ENCODE data around the gene CNDP1.
"Not testable (repeated sequence)": the region's sequence is repeated elsewhere in the genome, so short reads cannot be mapped to it uniquely, and the experiment has no call there.

CNDP1 gene

DNA sequence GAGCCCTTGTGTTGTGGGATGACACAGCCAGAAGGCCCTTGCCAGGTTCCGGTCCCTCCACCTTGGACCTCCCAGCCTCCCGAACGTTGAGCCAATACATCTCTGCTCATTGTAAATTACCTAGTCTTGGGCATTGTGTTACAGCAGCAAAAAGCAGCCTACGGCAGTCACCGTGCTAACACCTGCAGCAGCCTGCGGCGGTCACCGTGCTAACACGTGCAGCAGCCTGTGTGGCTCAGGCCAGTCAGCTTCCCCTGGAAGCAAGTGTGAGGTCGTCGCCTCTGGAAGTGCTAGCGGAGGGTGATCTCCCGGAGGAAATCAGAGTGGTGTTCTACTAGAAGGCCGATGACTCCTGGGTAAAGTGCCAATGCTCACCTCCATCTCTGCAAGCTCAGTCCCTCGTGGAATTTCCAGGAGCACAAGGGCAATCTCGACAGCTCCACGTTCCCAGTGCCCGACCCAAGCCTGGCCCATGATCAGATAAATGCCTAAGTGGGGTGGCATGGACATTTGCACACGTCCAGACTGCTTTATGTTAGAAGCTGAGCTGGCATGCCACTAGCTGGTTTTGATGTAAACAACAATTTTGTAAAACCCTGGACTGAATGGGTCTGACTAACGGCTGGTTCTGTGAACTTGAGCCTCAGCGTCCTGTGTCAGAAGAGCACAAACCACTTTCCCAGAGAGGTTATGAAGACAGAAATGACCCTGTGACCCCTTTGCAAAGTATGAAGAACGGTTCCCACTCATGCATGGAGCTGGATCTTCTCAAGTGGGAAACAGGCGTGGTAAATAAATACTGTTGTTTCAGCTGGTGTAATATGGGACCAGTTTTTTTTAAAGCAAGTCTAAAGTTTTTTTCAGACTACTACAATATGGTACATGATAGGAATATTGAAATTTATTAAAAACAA lies 11.4 kb upstream of the CNDP1 start:
- FAIRE-seq: no peak

DNA sequence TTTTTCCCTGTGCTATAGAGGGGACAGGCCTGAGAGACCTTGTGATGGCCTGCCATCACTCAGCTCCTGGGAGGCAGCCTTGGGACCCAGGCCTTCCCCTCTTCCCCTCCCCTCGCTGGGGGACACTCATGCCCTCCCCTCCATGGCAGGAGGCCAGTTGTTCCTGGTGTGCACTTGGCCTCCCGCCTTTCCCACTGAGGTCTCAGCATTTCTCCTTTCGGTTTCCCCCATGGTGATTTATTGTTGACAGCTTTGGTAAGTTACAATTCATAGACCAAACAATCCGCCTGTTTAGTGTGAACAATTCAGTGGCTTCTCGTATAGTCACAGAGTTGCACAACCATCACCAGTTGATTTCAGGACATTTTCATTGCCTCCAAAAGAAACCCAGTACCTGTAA lies 10.2 kb upstream of the CNDP1 start:
- FAIRE-seq: no peak

DNA sequence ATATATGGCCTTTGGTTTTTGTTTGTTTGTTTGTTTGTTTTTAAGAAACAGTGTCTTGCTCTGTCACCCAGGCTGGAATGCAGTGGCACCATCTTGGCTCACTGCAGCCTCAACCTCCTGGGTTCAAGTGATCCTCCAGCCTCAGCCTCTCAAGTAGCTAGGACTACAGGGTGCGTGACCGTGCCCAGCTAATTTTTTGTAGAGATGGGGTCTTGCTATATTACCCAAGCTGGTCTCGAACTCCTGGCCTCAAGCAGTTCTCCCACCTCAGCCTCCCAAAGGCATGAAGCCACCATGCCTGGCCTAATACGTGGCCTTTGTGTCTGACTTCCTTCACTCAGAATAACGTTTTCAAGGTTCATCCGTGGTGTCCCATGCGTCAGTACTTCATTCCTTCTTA lies 9.4 kb upstream of the CNDP1 start:
- FAIRE-seq: not testable (repeated sequence)

DNA sequence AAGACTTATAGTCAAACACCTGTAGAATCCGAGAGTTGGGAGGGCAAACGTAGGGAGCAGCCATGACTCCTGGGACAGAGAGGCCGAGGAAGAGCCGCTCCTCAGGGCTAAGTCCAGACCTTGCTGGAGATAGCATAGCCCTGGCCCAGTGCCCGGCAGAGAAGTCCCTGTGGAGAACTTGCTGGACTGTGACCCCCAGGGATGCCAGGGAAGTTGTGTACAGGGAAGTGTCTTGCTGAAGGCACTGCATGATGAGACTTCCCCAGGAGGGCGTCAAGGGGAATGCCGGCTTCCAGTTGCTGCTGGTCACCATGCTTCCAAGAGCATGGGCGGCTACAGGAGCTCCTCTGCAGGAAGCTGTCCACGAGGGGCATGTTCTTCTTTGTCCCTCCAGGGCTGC lies 8.6 kb upstream of the CNDP1 start:
- no peak for FAIRE-seq

DNA sequence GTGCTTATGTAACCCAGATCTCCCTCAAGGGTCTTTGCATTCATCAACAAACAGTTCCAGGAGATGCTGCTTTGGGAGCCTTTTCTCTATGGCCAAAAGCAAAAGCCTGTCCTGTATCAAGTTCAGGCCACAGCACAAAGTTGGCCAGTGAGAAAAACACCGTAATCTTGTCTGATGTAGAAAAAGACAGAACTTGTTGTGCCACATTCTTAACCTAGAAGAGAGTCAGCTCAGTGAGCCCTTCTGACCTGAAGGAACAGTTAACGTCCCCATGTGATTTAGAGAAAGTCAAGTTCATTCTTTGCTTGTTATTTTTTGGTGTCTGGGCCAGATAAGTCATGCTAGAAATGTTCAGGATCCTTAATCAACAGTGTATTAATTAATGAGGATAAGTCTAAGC lies 7.8 kb upstream of the CNDP1 start:
- FAIRE-seq: no peak

DNA sequence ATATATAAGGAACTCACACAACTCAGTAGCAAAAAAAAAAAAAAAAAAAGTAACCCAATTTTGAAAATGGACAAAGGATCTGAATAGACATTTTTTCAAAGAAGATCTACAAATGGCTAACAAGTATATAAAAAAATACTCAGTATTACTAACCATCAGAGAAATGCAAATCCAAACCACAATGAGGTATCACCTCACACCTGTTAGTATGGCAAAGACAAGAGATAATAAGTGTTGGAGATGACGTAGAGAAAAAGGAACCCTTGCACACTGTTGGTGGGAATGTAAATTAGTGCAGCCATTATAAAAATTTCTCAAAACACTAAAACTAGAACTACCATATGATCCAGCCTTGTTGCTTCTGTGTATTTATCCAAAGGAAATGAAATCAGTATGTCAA lies 5.8 kb upstream of the CNDP1 start:
- no peak for FAIRE-seq

DNA sequence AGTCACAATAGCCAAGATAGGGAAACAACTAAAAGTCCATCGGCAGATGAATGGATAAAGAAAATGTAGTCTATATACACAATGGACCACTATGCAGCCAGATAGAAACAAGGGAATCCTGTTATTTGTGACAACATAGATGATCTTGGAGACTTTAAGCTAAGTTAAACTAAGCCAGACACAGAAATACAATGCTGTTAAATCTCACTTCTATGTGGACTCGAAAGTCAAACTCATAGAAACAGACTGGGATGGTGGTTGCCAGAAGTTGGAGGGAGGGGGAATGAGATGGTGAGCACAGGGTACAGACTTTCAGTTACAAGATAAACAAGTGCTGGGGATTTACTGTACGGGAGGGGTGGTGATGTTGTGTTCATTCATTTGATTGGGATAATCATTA lies 5.4 kb upstream of the CNDP1 start:
- no peak for FAIRE-seq

DNA sequence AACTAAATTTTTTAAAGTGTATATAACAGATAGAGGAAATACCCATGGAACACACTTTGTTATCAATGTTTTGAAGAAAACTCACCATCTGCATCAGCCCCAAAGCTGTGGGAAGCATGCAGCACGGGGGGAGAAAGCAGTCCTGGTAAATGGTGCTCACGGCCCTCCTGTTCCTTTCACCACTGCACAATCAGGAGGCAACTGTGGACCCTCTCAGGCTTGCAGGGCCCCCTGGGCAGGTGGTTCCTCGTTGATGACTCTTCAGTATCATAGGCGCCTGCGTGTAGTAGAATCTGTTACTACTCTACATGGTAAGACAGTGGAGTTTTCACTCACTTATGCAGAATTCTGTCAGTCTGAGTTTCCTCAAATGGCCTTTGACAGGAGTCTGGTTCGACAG lies 4.9 kb upstream of the CNDP1 start:
- no peak for FAIRE-seq

DNA sequence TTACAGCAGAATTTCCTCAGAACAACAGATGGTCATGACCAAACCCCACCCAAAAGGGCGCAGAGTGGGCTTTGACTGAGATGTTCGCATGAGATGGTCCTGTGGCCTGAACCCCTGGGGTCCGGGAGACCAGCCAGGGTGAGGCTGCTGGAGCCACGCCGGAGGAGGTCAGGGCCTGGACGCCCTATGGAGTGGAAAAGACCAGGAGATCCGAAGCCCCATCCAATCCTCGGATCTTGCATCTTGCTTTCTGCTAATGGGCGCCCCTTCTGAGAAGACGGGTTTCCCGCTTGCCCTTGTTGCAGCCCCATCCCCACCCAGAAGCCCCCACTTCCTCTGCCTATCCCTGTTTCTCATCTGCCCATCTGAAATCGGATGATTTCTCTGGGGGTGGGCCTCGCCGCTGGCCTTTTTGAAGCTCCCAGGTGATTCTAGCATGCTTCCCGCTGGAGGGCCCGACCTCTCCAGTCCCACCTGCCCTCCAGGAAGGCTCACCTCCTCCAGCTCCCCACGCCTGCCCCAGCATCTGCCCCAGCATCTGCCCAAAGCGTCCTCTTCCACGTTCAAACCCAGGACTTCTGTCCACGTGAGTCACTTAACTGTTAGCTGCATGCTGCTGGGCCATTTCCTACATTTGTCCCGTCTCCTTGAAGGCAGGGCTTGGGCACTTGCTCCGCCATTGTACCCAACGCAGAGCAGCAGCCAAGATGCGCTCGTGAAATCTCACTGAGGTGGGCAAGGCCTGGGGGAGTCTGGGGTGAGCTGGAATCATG lies 4.3 kb upstream of the CNDP1 start:
- FAIRE-seq: no peak

DNA sequence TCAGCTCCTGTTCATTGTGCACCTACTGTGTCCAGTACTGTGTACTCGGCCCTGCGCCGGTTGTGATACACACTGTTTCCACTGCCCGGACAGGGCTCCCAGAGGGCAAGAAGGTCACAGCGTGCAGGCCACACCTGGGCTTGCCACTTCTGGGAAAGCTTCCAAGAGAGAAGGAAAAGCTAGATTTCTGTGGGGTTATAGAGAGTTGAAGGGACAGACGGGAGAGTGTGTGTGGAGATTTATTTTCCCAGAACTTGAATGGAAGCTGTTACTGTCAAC lies 3.8 kb upstream of the CNDP1 start:
- FAIRE-seq: no peak

DNA sequence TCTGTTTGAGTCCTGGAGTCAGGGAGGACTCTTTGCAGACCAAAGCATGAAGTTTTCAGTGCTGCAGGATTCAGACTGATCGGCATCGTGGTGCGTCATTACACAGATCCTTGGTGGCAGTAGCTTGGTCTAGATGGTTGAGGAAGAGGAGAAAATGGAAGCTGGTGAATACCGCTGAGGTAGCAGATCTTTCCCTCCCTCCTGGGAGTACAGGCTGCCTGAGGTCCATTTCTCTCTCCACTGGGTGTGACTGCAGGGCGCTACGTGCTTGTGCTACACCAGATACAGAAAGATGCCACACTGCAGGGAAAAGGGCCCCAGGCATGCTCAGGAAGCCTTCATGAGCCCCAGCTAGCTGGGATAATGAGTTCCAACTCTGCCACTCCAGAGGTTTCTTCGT lies 3.3 kb upstream of the CNDP1 start:
- no peak for FAIRE-seq

DNA sequence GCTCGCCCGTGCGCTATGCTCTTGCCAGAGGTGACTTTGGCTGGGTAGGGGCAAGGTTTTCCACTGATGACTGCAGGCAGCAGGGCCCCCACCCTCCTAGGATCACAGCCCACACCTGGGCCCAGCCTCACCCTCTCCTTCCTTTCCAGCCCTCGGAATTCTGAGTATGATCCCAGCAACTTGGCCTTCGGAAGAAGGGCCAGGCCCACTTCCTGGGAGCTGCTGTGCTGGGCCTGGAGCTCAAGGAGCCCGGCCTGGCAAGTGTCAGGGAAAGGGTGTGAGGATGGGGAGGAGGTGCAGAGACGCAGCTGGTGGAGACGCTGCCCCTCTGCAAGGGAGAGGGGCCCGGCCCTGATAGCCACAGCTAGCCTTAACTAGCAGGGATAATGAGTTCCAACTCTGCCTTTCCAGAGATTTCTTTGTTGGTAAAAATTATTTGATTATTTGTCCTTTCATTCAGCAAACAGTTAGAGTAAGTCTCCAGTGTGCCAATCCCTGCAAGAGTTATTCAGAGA lies 1.7 kb upstream of the CNDP1 start:
- no peak for FAIRE-seq

DNA sequence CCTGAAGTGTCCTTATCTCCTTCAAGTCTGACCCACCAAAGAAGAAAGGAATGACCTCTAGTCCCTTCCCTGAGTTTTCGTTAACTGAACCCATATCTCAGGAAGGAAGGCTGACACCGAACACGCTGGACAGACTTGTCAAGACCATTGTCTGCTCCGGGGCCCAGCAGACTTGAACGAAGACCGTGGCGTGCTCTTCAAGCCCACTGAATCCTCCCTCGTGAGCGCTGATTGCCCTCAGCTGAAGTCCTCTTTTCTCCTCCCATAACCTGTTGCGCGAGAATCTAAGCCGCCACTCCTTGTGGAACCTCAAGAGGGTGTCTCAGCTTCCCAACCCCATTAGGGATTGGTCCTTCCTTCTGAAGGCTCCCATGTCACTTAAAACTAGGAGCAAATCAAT lies 634 bp upstream of the CNDP1 start:
- no peak for FAIRE-seq

DNA sequence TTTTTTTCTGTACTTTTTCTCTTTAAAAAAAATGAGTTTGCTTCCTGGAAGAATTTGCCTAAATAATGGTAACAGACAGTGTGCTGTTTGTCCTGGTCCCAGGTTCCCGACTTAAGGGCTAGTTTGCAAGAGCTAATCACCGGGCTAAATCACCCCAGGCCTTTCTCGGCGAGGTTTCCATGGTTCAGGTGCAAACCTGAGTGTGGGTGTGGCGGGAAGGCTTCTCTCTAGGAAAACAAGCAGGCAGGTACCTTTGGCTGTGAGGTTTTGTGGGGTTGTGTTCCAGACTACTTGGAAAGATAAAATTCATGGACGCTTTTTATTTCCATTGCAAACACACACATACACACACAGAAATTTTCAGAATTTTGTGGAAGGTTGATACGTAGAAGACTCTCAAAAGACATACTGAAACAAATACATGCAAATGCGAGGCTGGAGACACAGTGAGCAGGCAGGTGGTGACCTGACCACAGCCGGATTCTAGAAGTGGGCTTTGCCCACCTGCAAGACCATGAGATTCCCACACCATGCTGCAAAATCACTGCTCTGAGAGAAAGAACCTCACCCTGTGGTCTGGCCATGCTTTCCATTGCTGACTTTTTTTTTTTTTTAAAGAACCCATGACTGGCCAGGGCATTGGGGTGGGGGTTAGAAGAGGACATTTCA lies 815 bp downstream of the CNDP1 start:
- no peak for FAIRE-seq

DNA sequence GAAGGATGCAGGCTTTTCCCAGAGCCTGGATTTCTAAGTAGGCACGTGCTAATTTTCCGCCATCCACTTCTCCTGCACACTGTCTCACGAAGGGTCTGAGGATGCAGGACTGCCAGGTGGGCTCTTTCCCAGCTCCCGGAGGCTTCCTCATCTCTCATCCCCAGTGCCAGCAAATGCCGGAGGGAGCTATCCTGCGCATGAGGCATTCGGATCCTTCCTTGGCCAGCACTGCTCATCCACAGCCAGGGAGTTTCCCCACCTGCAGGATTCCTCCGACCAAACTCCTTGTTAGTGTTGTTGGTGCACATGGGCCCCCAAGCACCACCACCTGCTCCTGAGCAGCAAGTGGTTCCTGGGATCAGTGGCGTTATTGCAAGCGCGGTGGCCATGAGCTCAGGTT lies 5.0 kb downstream of the CNDP1 start:
- no peak for FAIRE-seq

DNA sequence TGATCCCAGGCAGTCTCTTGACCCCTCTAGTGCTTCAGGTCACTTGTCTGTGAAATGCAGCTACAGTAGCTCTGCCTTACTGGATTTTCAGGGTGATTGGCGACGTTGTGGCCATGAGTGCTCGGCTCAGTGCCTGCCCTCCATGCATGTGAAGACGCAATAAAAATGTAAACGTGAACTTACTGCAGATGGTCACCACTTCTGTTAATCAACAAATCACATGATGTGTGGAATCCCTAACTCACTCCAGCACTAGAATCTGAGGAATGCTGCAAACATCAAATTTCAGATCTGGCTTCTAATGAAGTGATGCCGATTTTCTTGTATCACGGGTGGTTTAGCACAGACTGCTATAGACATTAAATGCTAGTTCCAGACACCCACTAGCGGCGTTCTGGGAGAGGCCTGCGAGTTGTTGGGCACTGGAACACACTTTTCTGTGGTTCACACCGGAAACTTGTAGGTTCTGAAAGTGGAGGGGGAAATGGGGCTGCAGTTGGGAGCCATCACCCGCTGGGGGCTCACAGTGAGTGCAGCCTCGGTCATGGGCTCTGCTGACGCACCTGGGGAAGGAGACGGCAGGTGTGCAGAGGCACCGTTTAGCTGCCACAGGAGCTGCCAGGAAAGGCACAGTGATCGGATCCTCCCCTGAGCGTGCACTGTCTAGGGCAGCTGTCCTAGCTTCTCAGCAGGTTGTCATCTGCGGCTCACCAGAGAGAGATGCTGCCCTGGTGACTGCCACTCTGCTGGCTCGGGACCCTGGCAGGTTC lies 6.5 kb downstream of the CNDP1 start:
- no peak for FAIRE-seq

DNA sequence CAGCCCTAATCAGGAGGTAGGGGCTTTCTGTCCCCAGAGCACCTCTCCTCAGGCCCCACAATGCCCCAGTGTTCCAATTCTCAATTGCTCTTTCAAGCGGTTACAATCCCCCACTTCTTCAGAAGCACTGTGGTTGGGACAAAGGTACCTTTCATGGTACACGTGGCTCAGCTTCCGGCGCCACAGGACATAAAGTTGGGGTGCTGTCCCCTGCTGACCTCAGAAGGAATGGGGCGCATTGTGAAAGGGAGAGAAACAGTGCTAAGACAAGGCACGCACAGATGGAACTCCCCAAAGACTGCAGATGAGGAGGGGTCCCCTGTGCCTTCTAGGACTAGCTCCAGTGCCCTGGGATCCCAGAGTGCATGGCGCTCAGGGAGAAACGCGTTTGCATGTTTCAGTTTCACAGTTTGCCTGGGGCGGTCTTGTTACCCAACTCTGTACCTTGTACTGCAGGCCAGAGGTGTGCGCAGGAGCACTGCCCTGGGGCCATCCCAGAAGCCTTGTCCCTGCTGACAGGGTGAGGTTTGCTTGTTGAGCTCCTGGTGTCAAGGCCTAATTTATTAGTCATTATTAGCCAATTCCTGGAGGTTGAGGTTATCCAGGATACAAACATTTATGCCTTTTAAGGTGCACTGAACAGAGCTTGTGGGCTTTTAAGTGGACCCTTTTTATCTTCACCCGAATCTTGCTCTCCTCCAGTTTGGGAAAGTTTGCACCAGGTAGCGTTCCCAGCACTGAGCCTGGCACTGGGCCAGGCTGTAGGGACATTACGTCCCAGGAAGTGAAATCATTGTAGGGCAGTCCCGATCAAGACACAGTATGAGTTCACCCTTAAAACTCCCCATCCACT lies 7.6 kb downstream of the CNDP1 start:
- FAIRE-seq: no peak

DNA sequence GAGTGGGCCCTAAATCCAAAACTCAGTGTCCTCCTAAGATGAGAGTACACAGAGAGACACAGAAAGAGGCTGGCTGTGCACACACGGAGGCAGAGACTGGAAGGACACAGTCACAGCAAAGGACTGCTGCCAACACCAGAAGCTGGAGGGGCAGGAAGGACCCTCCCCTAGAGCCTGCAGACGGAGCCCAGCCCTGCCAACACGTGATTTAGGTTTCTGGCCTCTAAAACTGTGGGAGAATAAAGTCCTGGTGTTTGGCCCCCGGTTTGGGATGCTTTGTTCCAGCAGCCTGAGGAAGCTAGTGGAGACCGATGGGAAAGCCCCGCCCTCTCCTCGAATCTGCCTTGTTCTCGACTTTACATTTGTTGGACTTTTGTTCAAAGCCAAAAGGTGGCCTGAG lies 10.6 kb downstream of the CNDP1 start:
- no peak for FAIRE-seq

DNA sequence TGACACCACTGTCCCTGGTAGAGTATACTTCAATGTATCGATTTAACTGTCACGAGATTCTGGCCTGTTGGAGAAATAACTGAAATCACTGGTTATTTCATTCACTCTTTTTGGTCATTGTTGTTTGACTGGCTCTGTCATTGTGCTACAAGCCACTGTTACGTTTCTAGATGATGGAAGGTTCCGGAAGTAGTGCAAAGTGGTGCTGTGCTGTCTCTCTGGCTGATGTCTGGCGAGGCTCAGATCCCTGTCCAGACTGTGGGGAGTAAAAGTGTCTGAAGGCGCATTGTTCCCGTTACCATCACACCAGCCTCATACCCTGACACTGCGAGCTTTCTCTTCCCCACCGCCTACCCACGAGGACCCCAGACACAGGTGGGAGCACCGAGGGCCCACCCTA lies 11.7 kb downstream of the CNDP1 start:
- no peak for FAIRE-seq

DNA sequence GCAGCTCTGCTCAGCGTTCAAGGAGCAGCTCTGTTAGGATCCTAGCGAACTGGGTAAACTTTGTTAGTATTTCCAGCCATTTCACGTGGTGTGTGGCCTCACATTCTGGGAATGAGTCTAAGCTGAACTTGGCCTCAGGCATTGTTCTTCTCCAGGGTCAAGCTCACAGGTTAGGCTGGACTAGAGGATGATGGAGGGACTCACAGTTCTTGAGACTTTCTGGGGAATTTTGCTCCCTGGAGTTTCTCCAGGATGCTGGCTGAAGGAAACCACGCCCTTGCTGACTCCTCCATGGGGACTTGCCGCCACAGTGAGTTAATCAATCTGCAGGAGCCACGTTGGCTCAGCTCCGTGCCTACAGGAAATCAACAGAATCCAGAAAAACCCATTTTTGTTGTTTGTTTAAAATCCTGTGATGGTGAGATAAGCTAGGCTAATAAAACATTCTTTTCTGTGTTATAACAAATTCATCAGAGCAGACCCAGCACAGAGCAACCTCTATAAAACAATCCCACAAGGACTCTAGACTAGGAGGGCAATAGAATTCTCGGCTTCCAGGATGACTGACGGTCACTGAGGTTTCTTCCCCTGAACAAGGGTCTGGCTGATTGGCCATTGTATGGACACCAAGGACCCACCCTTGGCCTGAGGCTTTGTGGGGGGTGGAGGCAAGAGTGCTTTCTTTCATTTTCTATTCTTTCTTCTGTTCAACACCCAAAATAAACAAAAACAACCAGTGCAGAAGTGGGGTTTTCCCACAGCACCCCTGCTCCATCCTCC lies 12.6 kb downstream of the CNDP1 start:
- no peak for FAIRE-seq

DNA sequence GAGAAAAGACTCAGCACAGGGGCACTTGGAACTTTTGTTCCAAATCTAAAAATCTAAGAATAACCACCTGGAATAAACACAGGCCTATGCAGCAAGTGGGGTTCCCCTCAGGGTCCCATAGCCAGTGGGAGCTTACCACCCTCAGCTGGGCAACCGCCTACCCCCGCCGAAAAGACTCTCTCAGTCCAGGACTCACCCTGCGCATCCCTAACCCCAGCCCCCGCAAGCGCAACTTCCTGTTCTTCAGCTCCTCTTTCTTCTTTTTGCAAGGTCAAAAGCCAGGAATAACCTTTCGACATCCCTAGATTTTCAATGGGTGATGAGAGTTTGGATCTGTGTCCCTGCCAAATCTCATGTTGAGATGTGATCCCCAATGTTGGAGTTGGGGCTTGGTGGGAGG lies 13.6 kb downstream of the CNDP1 start:
- no peak for FAIRE-seq

Measured in islet of Langerhans (tissue), 1 donor.